GM23338 (cell line): ENCODE data around the gene LMX1B. TPM values are rescaled to one million over a fixed set of nuclear protein-coding genes. Genes with fewer than 3 reads are reported as not detected.

Experiments
- ATAC-seq: fragments of 200-7000 bp; cut with Tn5 transposase; 3 replicates; pipeline ENCODE4 v1.9.1; 2020
- DNase-seq: peaks from one replicate; pipeline ENCODE4 v3.0.0-alpha.2; 2015; ENCODE audit warnings: low spot score
- H2AFZ ChIP-seq: fragments of 200-600 bp; sonication (generic); 2 replicates; pipeline ENCODE4 v1.8.0; 2016; ENCODE audit warnings: antibody characterized with exemption, mild to moderate bottlenecking, moderate library complexity
- H3F3A ChIP-seq: fragments of 200-600 bp; sonication (generic); replicated peaks from 2 replicates; pipeline ENCODE4 v1.8.0; 2017; ENCODE audit warnings: antibody characterized with exemption, mixed run types, low read depth
- H3K27ac ChIP-seq: fragments of 200-600 bp; sonication (generic); 2 replicates; pipeline ENCODE4 v1.6.1; 2016; ENCODE audit warnings: low read depth
- H3K27me3 ChIP-seq: fragments of 200-600 bp; sonication (generic); 2 replicates; pipeline ENCODE4 v1.8.0; 2016; ENCODE audit warnings: mild to moderate bottlenecking, mixed run types, moderate library complexity; ENCODE audit not compliant: insufficient read depth
- H3K36me3 ChIP-seq: fragments of 200-600 bp; sonication (generic); 2 replicates; pipeline ENCODE4 v1.8.0; 2016; ENCODE audit warnings: mild to moderate bottlenecking; ENCODE audit not compliant: insufficient read depth
- H3K4me1 ChIP-seq: fragments of 200-600 bp; sonication (generic); 2 replicates; pipeline ENCODE4 v1.8.0; 2016; ENCODE audit warnings: mild to moderate bottlenecking, moderate library complexity; ENCODE audit not compliant: insufficient read depth
- H3K4me2 ChIP-seq: fragments of 200-600 bp; sonication (generic); 2 replicates; pipeline ENCODE4 v1.7.1; 2017; ENCODE audit warnings: mixed run types
- H3K4me3 ChIP-seq: fragments of 200-600 bp; sonication (generic); 2 replicates; pipeline ENCODE4 v1.6.1; 2016; ENCODE audit warnings: mixed run types
- H3K79me2 ChIP-seq: fragments of 200-600 bp; sonication (generic); replicated peaks from 2 replicates; pipeline ENCODE4 v1.8.0; 2017; ENCODE audit warnings: mild to moderate bottlenecking; ENCODE audit not compliant: insufficient read depth
- H3K9me2 ChIP-seq: fragments of 200-600 bp; sonication (generic); 2 replicates; pipeline ENCODE4 v1.8.0; 2017; ENCODE audit not compliant: insufficient read depth
- H4K20me1 ChIP-seq: fragments of 200-600 bp; sonication (generic); replicated peaks from 2 replicates; pipeline ENCODE4 v1.8.0; 2017; ENCODE audit warnings: mild to moderate bottlenecking; ENCODE audit not compliant: insufficient read depth
- H3K27ac Mint-ChIP-seq: 2 replicates; pipeline ENCODE4 v1.8.0; 2020; ENCODE audit warnings: inconsistent platforms, mild to moderate bottlenecking, moderate library complexity, mixed read lengths
- H3K27me3 Mint-ChIP-seq: 3 replicates; pipeline ENCODE4 v1.8.0; 2022; ENCODE audit warnings: low read depth, mild to moderate bottlenecking, moderate library complexity, mixed read lengths, inconsistent platforms; ENCODE audit not compliant: insufficient read depth, poor library complexity
- H3K36me3 Mint-ChIP-seq: 3 replicates; pipeline ENCODE4 v1.8.0; 2021; ENCODE audit warnings: low read depth, mild to moderate bottlenecking, inconsistent platforms, moderate library complexity, mixed read lengths
- H3K4me1 Mint-ChIP-seq: 3 replicates; pipeline ENCODE4 v1.8.0; 2020; ENCODE audit warnings: mild to moderate bottlenecking, inconsistent platforms, mixed read lengths
- H3K4me3 Mint-ChIP-seq: 3 replicates; pipeline ENCODE4 v1.8.0; 2021; ENCODE audit warnings: moderate library complexity, mild to moderate bottlenecking, inconsistent platforms, mixed read lengths
- H3K9me3 Mint-ChIP-seq: 3 replicates; pipeline ENCODE4 v1.8.0; 2020; ENCODE audit warnings: moderate library complexity, mild to moderate bottlenecking, inconsistent platforms, mixed read lengths
- CREB1 ChIP-seq: fragments of 250-450 bp; sonication (Bioruptor Pico); IDR thresholded peaks from 2 replicates; pipeline ENCODE4 v1.5.0; 2020; ENCODE audit warnings: low read depth, mild to moderate bottlenecking, moderate library complexity
- EZH2 ChIP-seq: fragments of 200-600 bp; sonication (generic); IDR thresholded peaks from one replicate; pipeline ENCODE4 v1.8.0; 2017; ENCODE audit warnings: antibody characterized with exemption, mild to moderate bottlenecking, low read depth; ENCODE audit not compliant: unreplicated experiment
- EZH2phosphoT487 ChIP-seq: fragments of 200-600 bp; sonication (generic); IDR thresholded peaks from one replicate; pipeline ENCODE4 v1.8.1; 2018; ENCODE audit warnings: antibody characterized with exemption; ENCODE audit not compliant: unreplicated experiment
- JUNB ChIP-seq: IDR thresholded peaks from one replicate; pipeline ENCODE4 v1.6.1; 2016; ENCODE audit warnings: antibody characterized with exemption; ENCODE audit not compliant: unreplicated experiment
- NANOG ChIP-seq: IDR thresholded peaks from 2 replicates; pipeline ENCODE4 v1.6.1; 2016; ENCODE audit warnings: antibody characterized with exemption, borderline replicate concordance
- POLR2AphosphoS5 ChIP-seq: IDR thresholded peaks from 2 replicates; pipeline ENCODE4 v1.6.1; 2016; ENCODE audit warnings: antibody characterized with exemption, low read depth
- STAT1 ChIP-seq: IDR thresholded peaks from one replicate; pipeline ENCODE4 v1.6.1; 2016; ENCODE audit warnings: antibody characterized with exemption; ENCODE audit not compliant: unreplicated experiment
- ZNF114 ChIP-seq: fragments of 250-450 bp; sonication (Bioruptor Pico); IDR thresholded peaks from 2 replicates; pipeline ENCODE4 v1.5.0; 2020; ENCODE audit warnings: mild to moderate bottlenecking, moderate library complexity
- ZNF331 ChIP-seq: fragments of 250-450 bp; sonication (Bioruptor Pico); IDR thresholded peaks from 2 replicates; pipeline ENCODE4 v1.5.0; 2020; ENCODE audit warnings: low read depth, mild to moderate bottlenecking, moderate library complexity
- polyA plus RNA-seq: library from polyadenylated mRNA; unstranded; fragments of >200 nt; fragmentation: Nextera tagmentation; extraction: Ambion mirVana; gene quantifications from 2 replicates; pipeline ENCODE4 v1.2.1, GENCODE V29; 2016
- total RNA-seq: library from RNA; depleted of rRNA; stranded (reverse); fragments of >200 nt; shearing (Covaris generic); gene quantifications from 2 replicates; pipeline ENCODE4 v1.2.3, GENCODE V29; 2014
- TF ChIP-seq, protein P1 (sequence below): IDR thresholded peaks from one replicate; pipeline ENCODE4 v1.6.1; 2018; ENCODE audit warnings: antibody characterized with exemption; ENCODE audit not compliant: unreplicated experiment
- TF ChIP-seq, protein P2 (sequence below): IDR thresholded peaks from 2 replicates; pipeline ENCODE4 v1.6.1; 2016; ENCODE audit warnings: antibody characterized with exemption
- TF ChIP-seq, protein P3 (sequence below), 2 experiments: fragments of 200-600 bp in 1 of 2; sonication (generic) in 1 of 2; conservative IDR thresholded peaks; 2 replicates each; pipeline versions ENCODE4 v1.5.1 to v1.6.1; 2016 to 2017; ENCODE audit warnings: antibody characterized with exemption in 2 of 2, low read depth in 2 of 2, mild to moderate bottlenecking in 2 of 2, moderate library complexity in 1 of 2
- TF ChIP-seq, protein P4 (sequence below): fragments of 250-450 bp; sonication (Bioruptor Pico); IDR thresholded peaks from 2 replicates; pipeline ENCODE4 v1.5.0; 2020; ENCODE audit warnings: mild to moderate bottlenecking, moderate library complexity

The LMX1B gene
- total and polyA plus RNA-seq, 2 experiments from 2014 or later = 0.08 to 0.21 TPM

DNA sequence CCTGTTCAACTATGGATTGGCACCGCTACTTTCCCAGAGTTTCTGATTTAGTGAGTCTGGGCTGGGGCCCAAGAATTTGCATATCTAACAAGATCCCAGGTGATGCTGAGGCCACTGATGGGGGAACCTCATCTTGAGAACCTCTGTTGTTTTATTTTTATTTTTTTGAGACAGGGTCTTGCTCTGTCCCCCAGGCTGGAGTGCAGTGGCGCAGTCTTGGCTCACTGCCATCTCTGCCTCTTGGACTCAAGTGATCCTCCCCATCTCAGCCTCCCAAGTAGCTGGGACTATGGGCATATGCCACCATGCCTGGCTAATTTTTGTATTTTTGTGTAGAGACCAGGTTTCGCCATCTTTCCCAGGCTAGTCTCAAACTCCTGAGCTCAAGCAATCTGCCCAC is 35.7 kb downstream of the LMX1B start:
- Histone ChIP-seq H3K79me2 (no peaks in the 10 kb centered on the region), H3F3A (no peaks in the 10 kb centered on the region), H3K27ac (no peak overlapping the region), H3K4me2 (no peak overlapping the region), H2AFZ (no peak overlapping the region), H3K9me2 (no peaks in the 10 kb centered on the region), H4K20me1 (no peaks in the 10 kb centered on the region), H3K4me1 (peaks cover 1% of the 10 kb centered on the region; the same call in 1 of the 2 replicates), H3K27me3 (peaks cover 4% of the 10 kb centered on the region; the same call in 1 of the 2 replicates), H3K36me3 (no peaks in the 10 kb centered on the region), H3K4me3 (no peak overlapping the region)
- DNase-seq (no peak), ATAC-seq (no peak)
- Mint-ChIP-seq H3K4me1 (peaks cover 28% of the 10 kb centered on the region), H3K9me3 (no peaks in the 10 kb centered on the region), H3K36me3 (no peaks in the 10 kb centered on the region), H3K27me3 (peaks cover 28% of the 10 kb centered on the region), H3K27ac (no peak overlapping the region), H3K4me3 (no peak overlapping the region)
- TF ChIP-seq ZNF114 (no peak), POLR2AphosphoS5 (no peak), EZH2 (no peak), JUNB (no peak), ZNF331 (CRISPR knock-in tag) (no peak), EZH2phosphoT487 (no peak), STAT1 (no peak), CREB1 (no peak), NANOG (no peak)
- TF ChIP-seq, protein P1, sequence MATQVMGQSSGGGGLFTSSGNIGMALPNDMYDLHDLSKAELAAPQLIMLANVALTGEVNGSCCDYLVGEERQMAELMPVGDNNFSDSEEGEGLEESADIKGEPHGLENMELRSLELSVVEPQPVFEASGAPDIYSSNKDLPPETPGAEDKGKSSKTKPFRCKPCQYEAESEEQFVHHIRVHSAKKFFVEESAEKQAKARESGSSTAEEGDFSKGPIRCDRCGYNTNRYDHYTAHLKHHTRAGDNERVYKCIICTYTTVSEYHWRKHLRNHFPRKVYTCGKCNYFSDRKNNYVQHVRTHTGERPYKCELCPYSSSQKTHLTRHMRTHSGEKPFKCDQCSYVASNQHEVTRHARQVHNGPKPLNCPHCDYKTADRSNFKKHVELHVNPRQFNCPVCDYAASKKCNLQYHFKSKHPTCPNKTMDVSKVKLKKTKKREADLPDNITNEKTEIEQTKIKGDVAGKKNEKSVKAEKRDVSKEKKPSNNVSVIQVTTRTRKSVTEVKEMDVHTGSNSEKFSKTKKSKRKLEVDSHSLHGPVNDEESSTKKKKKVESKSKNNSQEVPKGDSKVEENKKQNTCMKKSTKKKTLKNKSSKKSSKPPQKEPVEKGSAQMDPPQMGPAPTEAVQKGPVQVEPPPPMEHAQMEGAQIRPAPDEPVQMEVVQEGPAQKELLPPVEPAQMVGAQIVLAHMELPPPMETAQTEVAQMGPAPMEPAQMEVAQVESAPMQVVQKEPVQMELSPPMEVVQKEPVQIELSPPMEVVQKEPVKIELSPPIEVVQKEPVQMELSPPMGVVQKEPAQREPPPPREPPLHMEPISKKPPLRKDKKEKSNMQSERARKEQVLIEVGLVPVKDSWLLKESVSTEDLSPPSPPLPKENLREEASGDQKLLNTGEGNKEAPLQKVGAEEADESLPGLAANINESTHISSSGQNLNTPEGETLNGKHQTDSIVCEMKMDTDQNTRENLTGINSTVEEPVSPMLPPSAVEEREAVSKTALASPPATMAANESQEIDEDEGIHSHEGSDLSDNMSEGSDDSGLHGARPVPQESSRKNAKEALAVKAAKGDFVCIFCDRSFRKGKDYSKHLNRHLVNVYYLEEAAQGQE = no peak
- TF ChIP-seq, protein P2, sequence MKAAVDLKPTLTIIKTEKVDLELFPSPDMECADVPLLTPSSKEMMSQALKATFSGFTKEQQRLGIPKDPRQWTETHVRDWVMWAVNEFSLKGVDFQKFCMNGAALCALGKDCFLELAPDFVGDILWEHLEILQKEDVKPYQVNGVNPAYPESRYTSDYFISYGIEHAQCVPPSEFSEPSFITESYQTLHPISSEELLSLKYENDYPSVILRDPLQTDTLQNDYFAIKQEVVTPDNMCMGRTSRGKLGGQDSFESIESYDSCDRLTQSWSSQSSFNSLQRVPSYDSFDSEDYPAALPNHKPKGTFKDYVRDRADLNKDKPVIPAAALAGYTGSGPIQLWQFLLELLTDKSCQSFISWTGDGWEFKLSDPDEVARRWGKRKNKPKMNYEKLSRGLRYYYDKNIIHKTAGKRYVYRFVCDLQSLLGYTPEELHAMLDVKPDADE = no peak
- TF ChIP-seq, protein P3, sequence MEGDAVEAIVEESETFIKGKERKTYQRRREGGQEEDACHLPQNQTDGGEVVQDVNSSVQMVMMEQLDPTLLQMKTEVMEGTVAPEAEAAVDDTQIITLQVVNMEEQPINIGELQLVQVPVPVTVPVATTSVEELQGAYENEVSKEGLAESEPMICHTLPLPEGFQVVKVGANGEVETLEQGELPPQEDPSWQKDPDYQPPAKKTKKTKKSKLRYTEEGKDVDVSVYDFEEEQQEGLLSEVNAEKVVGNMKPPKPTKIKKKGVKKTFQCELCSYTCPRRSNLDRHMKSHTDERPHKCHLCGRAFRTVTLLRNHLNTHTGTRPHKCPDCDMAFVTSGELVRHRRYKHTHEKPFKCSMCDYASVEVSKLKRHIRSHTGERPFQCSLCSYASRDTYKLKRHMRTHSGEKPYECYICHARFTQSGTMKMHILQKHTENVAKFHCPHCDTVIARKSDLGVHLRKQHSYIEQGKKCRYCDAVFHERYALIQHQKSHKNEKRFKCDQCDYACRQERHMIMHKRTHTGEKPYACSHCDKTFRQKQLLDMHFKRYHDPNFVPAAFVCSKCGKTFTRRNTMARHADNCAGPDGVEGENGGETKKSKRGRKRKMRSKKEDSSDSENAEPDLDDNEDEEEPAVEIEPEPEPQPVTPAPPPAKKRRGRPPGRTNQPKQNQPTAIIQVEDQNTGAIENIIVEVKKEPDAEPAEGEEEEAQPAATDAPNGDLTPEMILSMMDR (conservative IDR thresholded peaks at IDR 0.05; ENCODE audit: low read depth in 2 of 2) = no peak
- TF ChIP-seq, protein P4, sequence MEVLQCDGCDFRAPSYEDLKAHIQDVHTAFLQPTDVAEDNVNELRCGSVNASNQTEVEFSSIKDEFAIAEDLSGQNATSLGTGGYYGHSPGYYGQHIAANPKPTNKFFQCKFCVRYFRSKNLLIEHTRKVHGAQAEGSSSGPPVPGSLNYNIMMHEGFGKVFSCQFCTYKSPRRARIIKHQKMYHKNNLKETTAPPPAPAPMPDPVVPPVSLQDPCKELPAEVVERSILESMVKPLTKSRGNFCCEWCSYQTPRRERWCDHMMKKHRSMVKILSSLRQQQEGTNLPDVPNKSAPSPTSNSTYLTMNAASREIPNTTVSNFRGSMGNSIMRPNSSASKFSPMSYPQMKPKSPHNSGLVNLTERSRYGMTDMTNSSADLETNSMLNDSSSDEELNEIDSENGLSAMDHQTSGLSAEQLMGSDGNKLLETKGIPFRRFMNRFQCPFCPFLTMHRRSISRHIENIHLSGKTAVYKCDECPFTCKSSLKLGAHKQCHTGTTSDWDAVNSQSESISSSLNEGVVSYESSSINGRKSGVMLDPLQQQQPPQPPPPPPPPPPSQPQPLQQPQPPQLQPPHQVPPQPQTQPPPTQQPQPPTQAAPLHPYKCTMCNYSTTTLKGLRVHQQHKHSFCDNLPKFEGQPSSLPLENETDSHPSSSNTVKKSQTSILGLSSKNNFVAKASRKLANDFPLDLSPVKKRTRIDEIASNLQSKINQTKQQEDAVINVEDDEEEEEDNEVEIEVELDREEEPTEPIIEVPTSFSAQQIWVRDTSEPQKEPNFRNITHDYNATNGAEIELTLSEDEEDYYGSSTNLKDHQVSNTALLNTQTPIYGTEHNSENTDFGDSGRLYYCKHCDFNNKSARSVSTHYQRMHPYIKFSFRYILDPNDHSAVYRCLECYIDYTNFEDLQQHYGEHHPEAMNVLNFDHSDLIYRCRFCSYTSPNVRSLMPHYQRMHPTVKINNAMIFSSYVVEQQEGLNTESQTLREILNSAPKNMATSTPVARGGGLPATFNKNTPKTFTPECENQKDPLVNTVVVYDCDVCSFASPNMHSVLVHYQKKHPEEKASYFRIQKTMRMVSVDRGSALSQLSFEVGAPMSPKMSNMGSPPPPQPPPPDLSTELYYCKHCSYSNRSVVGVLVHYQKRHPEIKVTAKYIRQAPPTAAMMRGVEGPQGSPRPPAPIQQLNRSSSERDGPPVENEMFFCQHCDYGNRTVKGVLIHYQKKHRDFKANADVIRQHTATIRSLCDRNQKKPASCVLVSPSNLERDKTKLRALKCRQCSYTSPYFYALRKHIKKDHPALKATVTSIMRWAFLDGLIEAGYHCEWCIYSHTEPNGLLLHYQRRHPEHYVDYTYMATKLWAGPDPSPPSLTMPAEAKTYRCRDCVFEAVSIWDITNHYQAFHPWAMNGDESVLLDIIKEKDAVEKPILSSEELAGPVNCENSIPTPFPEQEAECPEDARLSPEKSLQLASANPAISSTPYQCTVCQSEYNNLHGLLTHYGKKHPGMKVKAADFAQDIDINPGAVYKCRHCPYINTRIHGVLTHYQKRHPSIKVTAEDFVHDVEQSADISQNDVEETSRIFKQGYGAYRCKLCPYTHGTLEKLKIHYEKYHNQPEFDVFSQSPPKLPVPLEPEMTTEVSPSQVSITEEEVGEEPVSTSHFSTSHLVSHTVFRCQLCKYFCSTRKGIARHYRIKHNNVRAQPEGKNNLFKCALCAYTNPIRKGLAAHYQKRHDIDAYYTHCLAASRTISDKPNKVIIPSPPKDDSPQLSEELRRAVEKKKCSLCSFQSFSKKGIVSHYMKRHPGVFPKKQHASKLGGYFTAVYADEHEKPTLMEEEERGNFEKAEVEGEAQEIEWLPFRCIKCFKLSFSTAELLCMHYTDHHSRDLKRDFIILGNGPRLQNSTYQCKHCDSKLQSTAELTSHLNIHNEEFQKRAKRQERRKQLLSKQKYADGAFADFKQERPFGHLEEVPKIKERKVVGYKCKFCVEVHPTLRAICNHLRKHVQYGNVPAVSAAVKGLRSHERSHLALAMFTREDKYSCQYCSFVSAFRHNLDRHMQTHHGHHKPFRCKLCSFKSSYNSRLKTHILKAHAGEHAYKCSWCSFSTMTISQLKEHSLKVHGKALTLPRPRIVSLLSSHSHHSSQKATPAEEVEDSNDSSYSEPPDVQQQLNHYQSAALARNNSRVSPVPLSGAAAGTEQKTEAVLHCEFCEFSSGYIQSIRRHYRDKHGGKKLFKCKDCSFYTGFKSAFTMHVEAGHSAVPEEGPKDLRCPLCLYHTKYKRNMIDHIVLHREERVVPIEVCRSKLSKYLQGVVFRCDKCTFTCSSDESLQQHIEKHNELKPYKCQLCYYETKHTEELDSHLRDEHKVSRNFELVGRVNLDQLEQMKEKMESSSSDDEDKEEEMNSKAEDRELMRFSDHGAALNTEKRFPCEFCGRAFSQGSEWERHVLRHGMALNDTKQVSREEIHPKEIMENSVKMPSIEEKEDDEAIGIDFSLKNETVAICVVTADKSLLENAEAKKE (CRISPR knock-in tag) = no peak
